Measurements from ENCODE around the gene NBPF3.
"Not testable (repeated sequence)": the region's sequence is repeated elsewhere in the genome, so short reads cannot be mapped to it uniquely, and the experiment has no call there.

The NBPF3 gene

DNA sequence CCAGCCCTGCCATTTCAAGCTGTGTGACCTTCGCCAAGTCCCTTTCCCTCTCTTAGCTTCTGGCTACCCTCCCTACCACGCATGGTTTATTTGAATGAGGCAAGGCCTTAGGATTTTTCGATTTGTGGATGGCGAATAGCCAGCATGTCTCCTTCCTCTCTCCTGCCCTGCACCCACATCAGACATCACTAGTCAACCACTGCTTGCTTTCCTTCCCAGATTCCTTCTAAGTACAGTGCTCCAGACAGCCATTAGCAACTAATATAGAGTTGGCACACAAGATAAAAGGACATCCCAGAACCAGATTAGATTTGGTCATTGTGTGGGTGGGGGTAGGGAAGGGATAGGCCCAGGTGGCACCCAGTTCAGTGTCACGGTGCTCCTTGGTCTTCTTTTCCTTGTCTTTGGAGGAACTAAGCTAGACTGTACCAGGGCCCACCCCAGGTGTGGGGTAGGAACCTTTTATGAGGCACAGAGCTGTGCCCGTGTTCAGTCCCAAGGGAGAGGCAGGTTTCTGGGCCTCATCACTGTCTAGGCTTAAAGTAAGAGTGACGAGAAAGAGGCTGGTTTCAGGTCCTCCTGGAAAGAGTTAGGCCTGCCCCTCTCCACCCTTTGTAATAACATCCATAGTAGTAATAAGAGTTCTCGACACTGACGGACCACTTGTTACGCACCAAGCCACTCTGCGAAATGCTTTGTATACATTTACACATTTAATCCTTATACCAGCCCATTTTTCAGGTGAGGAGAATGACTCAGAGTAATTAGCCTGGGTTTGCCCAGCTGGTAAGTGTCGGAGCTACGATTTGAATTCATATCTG is 77.9 kb downstream of the NBPF3 start:
- DNase-seq (ENCODE audit: low read depth in 2 of 3, low spot score in 2 of 3): no peak

DNA sequence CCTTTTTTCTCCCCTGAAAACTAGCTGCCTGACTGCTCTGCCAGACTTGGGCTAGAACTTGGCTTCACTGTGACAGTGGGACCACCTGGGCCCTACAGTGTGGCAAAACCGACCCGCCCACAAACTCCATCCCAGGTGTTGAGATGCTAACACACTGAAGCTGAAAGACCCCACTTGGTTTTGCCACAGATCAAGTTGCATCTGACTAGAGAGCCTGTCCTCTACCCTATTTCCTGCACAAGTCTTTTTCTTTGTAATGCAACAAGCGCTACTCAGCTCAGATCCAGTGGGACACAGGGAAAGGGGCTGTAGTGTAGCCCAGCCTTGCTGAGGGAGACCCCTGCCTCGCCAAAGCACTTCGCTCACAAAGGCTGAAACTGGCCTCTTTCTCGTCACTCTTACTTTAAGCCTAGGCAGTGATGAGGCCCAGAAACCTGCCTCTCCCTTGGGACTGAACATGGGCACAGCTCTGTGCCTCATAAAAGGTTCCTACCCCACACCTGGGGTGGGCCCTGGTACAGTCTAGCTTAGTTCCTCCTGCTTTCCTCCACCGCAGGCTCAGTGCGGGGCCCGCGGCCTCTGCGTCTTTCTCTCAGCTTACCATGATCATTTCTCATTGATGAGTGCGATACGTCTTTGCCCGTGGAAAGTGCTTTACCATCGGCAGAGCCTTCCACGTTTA is 79.0 kb downstream of the NBPF3 start:
- no peak for DNase-seq (ENCODE audit: low read depth in 2 of 3, low spot score in 2 of 3)

DNA sequence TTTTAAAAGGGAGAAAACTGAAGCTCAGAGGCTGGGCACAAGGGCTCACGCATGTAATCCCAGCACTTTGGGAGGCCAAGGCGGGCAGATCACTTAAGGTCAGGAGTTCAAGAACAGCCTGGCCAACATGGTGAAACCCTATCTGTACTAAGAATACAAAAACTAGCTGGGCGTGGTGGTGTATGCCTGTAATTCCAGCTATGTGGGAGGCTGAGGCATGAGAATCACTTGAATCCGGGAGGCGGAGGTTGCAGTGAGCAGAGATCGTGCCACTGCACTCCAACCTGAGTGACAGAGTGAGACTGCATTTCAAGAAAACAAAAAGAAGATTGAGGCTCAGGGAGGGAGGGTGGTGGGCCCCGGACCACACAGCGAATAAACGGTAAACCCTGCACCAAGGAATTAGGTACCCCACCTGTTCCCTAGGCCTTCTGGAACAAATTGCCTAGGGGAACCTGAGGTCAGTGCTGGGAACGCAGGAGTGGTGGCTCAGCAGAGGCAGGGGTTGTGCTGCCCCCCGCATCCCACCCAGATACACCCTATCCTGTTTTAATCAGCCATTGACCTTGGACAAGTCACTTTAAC is 79.6 kb downstream of the NBPF3 start:
- not testable (repeated sequence) for DNase-seq (ENCODE audit: low read depth in 2 of 3, low spot score in 2 of 3)

GRCh38 chr1:21520899-21521716 is 81.2 kb downstream of the NBPF3 start:
- DNase-seq (ENCODE audit: low read depth in 2 of 3, low spot score in 2 of 3): no peak

DNA sequence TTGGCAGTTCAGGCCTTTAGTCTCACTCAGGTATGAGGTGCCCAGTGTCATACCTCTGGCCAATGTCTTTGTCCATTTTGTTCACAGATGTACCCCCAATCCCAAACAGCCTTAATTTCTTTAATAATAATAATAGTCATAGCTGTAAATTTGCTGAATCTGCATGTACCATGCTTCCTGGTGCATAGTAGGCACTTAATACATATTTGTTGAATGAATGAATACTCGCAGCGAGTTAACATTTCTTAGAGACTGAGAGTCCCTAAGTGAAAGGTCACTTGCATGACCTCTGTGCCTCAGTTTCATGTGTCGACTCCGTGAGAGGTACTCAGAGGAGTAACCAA is 81.8 kb downstream of the NBPF3 start:
- no peak for DNase-seq (ENCODE audit: low read depth in 2 of 3, low spot score in 2 of 3)

GRCh38 chr1:21522525-21523038 is 82.6 kb downstream of the NBPF3 start:
- no peak for DNase-seq (ENCODE audit: low read depth in 2 of 3, low spot score in 2 of 3)

- no peak for DNase-seq (ENCODE audit: low read depth in 2 of 3, low spot score in 2 of 3)
These were observed 83.4 kb downstream of the NBPF3 start for GRCh38 chr1:21523297-21523813.

DNA sequence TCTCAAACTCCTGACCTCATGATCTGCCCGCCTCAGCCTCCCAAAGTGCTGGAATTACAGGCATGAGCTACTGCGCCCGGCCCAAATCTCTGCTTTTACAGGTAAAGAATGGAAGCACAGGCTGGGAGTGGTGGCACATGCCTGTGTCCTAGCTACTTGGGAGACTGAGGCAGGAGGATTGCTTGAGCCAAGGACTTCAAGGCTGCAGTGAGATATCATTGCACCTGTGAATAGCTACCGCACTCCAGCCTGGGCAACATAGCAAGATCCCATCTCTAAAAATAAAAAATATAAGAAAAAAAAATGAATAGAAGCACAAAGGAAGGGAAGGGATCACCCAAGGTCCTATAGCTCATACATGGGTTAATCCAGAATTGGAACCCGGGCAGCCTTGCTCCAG is 84.3 kb downstream of the NBPF3 start:
- no peak for DNase-seq (ENCODE audit: low read depth in 2 of 3, low spot score in 2 of 3)

DNA sequence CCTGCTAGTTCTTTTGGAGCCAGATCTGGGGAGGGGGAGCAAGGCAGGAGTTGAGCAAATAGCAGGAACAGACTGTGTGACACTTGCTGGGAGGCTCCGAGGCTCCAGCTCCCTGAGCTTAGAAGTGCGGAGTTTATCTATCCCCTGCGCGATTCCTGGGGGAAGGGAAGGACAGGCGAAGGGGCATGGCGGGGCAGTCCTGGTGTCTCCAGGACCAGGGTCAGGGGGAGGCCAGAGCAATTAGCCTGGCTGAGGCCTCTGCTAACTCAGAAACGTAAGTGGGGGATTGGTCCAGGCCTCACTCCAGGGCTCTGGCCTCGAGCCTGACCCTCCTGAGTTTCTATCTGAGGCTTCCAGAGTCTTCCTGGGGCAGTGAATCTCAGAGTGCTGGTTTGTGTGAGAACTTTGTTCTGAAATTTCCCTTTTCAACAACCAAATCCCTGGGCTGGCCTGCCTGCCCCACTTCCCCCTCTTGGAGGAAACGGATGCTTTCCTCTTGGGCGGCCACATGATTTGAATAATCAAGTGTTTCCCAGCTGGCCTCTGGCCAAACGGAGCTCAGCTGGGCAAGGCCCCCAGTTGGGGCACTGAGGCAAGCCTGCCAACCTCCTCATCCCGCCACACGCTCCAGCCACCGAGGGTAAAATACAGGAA is 84.9 kb downstream of the NBPF3 start:
- no peak for DNase-seq (ENCODE audit: low read depth in 2 of 3, low spot score in 2 of 3)

DNA sequence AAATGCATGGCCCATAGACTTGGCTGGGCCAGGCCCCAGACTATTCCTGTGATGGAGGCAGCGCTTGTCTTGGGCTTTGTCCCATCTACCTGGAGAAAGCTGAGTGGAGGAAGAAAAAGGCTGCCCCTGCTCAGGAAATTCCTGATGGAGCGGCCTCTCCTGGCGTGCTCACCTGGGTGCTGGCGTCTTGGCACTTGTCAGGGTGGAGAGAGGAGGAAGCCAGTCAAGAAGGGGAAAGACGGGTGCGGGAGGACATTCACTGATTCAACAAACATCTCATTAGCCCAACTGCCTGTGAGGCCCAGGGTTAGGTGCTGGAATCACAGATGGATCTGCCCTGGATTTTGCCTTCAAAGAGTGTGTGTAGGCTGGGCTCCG is 85.4 kb downstream of the NBPF3 start:
- no peak for DNase-seq (ENCODE audit: low read depth in 2 of 3, low spot score in 2 of 3)

DNA sequence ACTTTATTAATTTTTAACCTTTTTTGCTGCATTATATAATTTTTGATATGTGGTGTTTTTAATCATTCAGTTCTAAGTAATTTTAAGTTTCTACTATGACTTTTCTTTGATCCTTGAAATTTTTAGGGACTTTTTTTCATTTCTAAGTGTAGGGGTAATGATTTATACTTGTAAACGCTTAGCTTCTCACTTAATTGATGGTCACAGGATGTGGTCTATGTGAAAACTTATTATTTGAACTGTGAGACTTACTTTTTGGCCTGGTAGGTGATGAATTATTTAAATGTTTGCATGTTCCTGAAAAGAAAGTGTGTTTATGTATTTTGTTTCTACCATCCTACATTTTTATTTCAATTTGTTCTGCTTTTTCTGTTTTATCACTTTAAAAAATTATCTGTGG is 86.5 kb downstream of the NBPF3 start:
- no peak for DNase-seq (ENCODE audit: low read depth in 2 of 3, low spot score in 2 of 3)

DNA sequence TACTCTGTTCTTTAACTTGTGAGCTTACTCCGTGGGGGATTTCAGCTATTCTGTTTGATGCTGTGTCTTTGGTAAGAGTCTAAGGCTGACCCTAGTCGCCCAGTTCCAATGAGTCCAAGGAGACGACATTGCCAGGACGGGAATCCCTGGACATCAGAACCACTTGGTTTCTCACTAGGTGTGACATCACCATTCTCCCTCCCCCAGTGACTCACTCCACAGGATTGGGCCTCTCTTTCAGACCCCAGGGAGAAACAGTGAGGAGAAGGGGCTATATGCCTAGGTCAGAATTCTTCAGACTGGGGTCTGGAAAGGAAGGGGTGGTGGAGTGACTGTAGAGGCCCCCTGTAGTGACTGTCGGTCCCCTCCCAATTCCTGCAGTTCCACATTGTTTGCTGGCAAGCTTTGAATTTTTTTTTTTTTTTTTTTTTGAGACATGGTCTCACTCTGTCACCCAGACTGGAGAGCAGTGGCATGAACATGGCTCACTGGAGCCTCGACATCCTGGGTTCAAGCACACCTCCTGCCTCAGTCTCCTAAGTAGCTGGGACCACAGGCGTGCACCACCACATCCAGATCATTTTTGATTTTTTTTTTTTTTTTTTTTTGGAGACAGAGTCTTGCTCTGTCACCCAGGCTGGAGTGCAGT is 90.6 kb downstream of the NBPF3 start:
- DNase-seq (ENCODE audit: low read depth in 2 of 3, low spot score in 2 of 3): no peak

DNA sequence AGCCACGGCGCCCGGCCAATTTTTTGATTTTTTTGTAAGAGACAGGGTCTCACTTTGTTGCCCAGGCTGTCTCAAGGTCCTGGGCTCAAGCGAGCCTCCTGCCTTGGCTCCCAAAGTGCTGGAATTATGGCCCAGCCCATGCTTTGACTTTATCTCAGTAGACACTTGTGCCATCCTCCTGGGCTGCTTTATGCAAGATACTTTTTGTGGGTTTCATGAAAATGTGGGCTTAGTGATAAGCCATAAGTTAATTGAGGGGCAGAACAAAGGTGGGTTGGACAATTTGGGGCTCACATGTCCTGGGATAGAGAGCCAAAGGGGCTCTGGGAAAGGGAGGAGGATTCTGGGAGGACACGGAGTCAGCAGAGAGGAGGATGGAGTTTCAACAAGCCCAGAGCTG is 91.3 kb downstream of the NBPF3 start:
- no peak for DNase-seq (ENCODE audit: low read depth in 2 of 3, low spot score in 2 of 3)

DNA sequence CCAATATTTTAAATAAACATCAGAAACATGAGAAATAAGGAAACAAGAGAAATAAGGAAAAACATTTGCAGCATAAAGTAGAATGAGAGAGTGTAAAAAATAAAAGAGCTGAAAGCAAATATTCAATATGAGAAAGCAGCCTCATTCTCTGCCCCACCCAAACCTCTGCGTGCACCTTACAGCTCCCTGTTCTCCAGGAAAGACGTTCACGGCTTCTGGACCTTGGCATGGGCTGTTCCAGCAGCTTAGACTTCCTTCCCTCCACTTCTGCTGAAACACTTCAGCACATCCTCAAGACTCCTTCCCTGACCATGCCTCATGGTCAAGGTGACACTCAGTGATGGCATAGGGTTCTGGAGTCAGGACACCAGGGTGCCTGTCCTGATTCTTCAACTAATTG is 92.6 kb downstream of the NBPF3 start:
- DNase-seq (ENCODE audit: low read depth in 2 of 3, low spot score in 2 of 3): no peak

GRCh38 chr1:21532992-21533534 is 93.1 kb downstream of the NBPF3 start:
- DNase-seq (ENCODE audit: low read depth in 2 of 3, low spot score in 2 of 3): no peak

DNA sequence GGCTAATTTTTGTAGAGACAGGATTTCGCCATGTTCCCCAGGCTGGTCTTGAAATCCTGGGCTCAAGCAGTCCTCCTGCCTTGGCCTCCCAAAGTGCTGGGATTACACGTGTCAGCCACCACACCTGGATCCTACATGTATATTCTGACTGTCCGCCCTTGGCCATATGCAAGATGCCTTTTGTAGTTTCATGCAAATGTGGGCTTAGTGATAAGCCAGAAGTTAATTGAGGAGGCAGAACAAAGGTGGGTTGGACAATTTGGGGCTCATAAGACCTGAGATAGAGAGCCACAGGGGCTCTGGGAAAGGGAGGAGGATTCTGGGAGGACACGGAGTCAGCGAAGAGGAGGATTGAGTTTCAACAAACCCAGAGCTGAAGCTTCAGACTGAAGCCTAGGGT is 94.2 kb downstream of the NBPF3 start:
- DNase-seq (ENCODE audit: low read depth in 2 of 3, low spot score in 2 of 3): no peak

Data from activated CD8-positive, alpha-beta memory T cell treated with anti-CD3 and anti-CD28 coated beads for 48 hours (primary cell).